GM19025 (cell line): Measurements from ENCODE around the gene FAT3.

Experiments
- ATAC-seq: cut with Tn5 transposase; IDR thresholded peaks from one replicate; pipeline ENCODE4 v1.9.1; 2021; ENCODE audit warnings: mild to moderate bottlenecking, low read depth, moderate library complexity; ENCODE audit not compliant: unreplicated experiment

Gene FAT3

GRCh38 chr11:92227230-92227814, 2.7 kb downstream of the FAT3 start:
- ATAC-seq = no peak

- ATAC-seq = no peak
Observed at GRCh38 chr11:92227959-92228935, 3.6 kb downstream of the FAT3 start.

DNA sequence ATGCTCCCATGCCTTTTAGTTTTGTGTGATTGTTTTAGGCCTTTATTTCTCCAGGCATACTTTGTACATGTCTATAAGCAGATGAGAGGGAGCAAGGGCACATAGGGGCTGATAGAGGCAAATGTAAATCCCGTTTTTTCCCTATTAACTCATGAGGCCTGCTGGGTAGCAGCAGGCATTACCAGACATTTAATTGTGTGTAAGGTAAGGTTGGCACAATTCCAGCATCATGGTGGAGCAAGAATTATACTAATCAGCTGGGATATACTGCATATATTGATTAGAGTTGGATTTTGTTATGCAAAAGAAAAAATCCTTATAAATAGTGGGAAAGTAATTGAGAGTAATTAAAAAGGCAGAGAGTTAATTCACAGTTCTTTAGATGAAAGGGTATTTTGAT, 12.2 kb downstream of the FAT3 start:
- no peak for ATAC-seq

DNA sequence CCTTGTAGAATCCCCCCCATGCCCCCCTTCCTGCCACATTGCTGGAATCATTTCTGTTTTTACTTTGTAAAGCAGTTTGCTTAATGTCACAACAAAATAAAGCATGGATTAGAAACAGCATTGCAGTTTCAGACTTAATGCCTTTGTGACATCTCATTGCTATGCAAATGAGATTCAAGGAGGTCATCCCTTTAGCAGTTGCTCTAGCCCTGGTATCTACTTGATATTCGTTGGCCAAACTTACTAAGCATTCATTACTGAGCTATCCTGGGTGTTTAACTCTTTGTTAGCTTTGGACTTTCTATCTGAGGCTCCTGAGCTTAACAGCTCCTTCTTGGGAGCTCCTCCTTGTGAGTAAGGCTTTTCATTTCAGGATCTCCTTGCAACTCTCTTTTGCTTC, 16.3 kb downstream of the FAT3 start:
- ATAC-seq = no peak

DNA sequence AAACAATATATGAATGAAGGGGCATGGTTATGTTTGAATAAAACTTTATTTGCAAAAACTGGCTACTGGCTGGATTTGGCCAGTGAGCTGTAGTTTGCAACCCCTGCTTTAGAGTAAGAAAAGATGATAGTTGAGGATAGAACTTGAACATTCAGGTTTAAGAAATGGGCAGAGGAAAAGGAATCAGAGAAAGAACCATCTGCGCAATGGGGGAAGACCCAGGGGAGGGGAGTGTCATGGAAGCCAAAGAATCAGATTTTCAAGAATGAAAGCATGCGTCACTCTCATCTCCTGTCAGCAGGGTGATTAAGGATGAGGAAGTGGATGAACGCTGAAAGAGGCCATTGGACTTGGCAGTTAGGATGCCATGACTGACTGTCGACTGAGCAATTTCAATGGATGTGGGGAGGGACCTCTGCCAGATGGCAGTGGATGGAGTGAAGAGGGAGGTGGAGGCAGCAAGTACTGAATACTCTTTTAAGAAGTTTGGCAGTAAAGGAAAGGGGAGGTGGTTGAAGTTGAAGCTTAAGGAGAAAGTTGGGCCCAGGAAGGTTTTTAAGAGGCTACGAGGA, 21.2 kb downstream of the FAT3 start:
- ATAC-seq = no peak

DNA sequence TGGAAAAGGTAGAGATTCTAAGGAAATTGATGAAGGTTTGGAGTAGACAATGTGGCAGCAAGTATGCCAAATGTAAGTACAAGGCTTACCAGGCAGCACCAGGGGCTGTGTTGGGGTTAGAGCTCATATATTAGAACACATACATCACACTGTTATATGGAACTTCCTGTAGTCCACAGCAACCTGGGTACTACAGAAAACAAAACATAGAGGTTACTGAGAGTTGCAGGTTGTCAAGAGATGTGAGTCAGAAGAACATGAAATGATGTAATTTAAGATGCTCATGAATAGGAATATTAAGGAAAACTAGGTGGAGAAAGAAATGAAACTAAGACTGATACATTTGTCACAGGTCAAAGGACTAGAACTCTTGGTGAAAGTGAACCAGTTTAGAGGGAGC, 22.0 kb downstream of the FAT3 start:
- no peak for ATAC-seq

GRCh38 chr11:92249156-92249753, 24.6 kb downstream of the FAT3 start:
- no peak for ATAC-seq

GRCh38 chr11:92251980-92252379, 27.4 kb downstream of the FAT3 start:
- no peak for ATAC-seq

GRCh38 chr11:92253421-92253820, 28.8 kb downstream of the FAT3 start:
- no peak for ATAC-seq

DNA sequence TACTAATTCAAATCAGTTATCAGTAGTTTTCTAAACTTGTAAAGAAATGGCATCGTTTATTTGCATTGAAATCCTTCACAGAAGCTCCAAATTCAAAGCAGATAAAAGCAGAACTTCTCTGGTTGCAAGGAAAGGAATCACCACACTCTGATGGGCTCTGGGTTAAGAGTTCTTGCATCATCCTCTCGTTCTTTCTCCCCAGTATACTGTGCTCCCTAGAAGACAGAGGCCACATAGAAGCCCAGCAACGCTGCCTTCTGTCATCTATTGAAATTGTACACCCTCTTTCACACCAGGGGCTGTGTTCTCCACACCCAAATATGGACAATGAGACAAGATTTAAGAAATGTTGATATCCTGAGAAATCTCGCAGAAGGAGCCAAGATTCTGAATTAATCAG, 29.3 kb downstream of the FAT3 start:
- no peak for ATAC-seq

- ATAC-seq = no peak
Observed at GRCh38 chr11:92257536-92257935, 32.9 kb downstream of the FAT3 start.

DNA sequence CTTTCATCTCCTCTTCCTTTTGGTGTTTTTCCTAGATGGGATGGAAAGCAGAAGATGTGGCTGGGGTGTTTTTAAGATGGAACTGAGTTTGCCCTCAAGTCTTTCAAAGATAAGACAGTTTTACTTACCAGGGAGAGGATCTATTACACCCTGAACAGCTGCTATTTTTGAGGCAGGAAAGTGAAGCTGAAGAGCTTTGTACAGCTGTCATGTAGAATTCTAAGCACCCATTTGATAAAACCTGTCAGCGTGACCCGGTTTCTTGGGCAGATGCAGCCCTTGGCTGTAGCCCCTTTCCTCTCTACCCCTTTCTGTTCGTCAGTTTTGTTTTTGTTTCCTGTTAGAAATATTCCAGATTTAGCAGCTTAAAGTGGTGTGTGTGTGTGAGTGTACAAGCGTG, 35.2 kb downstream of the FAT3 start:
- ATAC-seq = no peak

DNA sequence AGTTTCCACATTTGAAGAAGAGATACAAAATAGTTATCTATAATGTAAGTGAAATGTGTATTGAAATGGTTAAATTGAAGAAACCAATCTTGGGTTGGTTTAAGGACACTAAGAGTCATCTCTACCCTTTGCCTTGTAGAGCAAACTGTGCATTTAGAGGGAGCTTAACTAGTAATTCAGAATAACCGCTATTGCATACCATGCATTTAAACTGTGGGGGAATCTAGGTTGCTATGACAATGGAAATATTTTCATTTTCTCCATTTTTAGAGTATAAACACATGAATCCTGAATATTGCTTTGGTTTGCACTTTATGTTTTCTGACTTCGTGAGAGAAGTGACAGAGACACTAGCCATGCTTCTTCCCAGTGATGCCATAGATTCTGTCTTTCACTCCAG, 39.7 kb downstream of the FAT3 start:
- no peak for ATAC-seq

DNA sequence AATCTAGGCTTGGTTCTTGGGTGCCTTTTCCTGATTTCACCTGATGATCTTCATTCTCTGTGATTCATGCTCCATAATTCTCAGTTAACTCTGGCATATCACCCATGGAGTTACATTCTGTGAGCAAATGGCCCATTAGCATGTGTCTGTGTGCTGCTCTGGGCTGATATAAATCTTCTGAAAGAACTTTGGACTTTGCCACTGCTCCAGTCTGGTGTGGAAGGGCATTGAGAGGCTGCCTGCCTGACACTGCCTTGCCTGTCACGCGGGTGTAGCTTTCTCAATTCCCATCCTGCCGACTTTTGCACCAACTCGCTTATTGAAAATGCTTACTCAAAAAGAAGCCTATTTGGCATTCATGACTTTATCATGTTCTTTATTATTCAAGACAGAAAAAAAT, 42.2 kb downstream of the FAT3 start:
- no peak for ATAC-seq

GRCh38 chr11:92267278-92267677, 42.7 kb downstream of the FAT3 start:
- no peak for ATAC-seq

GRCh38 chr11:92267968-92268367, 43.4 kb downstream of the FAT3 start:
- ATAC-seq = no peak

DNA sequence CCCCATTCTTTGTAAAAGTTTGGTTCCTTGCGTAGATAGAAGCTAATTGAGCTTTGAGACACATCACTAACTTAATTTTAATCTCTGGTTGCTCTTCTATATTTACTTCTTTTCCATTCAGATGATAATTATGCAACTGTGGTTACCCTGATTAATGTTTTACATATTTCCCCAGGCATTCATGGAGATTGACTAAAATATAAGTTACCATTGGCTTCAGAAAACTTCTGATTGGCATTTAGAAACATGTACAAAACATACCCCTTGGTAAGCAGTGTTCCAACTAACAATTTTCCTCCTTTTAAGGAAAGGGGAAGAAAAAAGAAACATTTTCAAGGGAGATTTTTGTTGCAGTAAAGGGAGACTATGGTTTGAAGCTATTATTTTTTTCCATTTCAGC, 43.9 kb downstream of the FAT3 start:
- ATAC-seq = no peak

GRCh38 chr11:92269021-92269420, 44.4 kb downstream of the FAT3 start:
- ATAC-seq = no peak

GRCh38 chr11:92269841-92270240, 45.2 kb downstream of the FAT3 start:
- ATAC-seq = no peak

- ATAC-seq = no peak
Observed at GRCh38 chr11:92272651-92273050, 48.0 kb downstream of the FAT3 start.
